Stimulated activated CD4-positive, alpha-beta T cell treated with anti-CD3 and anti-CD28 coated beads, Interleukin-4, amount 100 ng/mL, for 24 hours (primary cell): ENCODE data around the gene NTMT1.
"Not testable (repeated sequence)": the region's sequence is repeated elsewhere in the genome, so short reads cannot be mapped to it uniquely, and the experiment has no call there.

Experiments used
- DNase-seq: peaks from one replicate; pipeline ENCODE4 v3.0.0-alpha.2; 2020

NTMT1 gene

GRCh38 chr9:129615407-129616285 is 10.3 kb upstream of the NTMT1 start:
- no peak for DNase-seq

GRCh38 chr9:129617167-129617566 is 8.8 kb upstream of the NTMT1 start:
- no peak for DNase-seq

GRCh38 chr9:129619787-129620668 is 5.9 kb upstream of the NTMT1 start:
- no peak for DNase-seq

- DNase-seq = no peak
These were observed 5.2 kb upstream of the NTMT1 start, which contains the start of gene C9orf50 for GRCh38 chr9:129620669-129621295. C9orf50 (minus strand) TSS chr9:129621101; CDS start chr9:129620574, 527 bp downstream.

- no peak for DNase-seq
These were observed 2.6 kb upstream of the NTMT1 start for GRCh38 chr9:129623331-129623730.

- peak; percentile 80 for DNase-seq
These were observed 1.7 kb upstream of the NTMT1 start for GRCh38 chr9:129624168-129624759.

- DNase-seq = no peak
These were observed 1.0 kb upstream of the NTMT1 start for GRCh38 chr9:129624947-129625346.

GRCh38 chr9:129626625-129627284 is 792 bp downstream of the NTMT1 start:
- DNase-seq = peak; percentile 37

- DNase-seq = no peak
These were observed 1.8 kb downstream of the NTMT1 start for GRCh38 chr9:129627556-129628440.

- no peak for DNase-seq
These were observed 2.7 kb downstream of the NTMT1 start for GRCh38 chr9:129628709-129629108.

- no peak for DNase-seq
These were observed 3.4 kb downstream of the NTMT1 start for GRCh38 chr9:129629251-129629820.

GRCh38 chr9:129630967-129631673 is 5.2 kb downstream of the NTMT1 start:
- DNase-seq = no peak

GRCh38 chr9:129631674-129632129 is 5.7 kb downstream of the NTMT1 start:
- DNase-seq = no peak

- no peak for DNase-seq
These were observed 6.5 kb downstream of the NTMT1 start for GRCh38 chr9:129632460-129632859.

GRCh38 chr9:129633207-129633606 is 7.2 kb downstream of the NTMT1 start:
- no peak for DNase-seq

- DNase-seq = no peak
These were observed 7.9 kb downstream of the NTMT1 start for GRCh38 chr9:129633848-129634247.

- DNase-seq = no peak
These were observed 9.4 kb downstream of the NTMT1 start for GRCh38 chr9:129635099-129636065.

- DNase-seq = not testable (repeated sequence)
These were observed 10.4 kb downstream of the NTMT1 start for GRCh38 chr9:129636343-129636742.

GRCh38 chr9:129637102-129637501 is 11.1 kb downstream of the NTMT1 start:
- no peak for DNase-seq
